ENCODE data around the gene POLR1B.

The POLR1B gene

GRCh38 chr2:112585400-112585799 is 43.1 kb downstream of the POLR1B start:
- H3K4me3 ChIP-seq (replicated peaks; ENCODE audit: low read depth, low read length) = peak overlapping the region; percentile 69
- DNase-seq (ENCODE audit: extremely low read depth, low read depth) = no peak
- TF ChIP-seq CTCF (IDR thresholded peaks at IDR 0.05; ENCODE audit: low read depth, low read length, missing control alignments) = no peak

GRCh38 chr2:112585873-112586464 is 43.7 kb downstream of the POLR1B start:
- no peak overlapping the region for H3K4me3 ChIP-seq (replicated peaks; ENCODE audit: low read depth, low read length)
- no peak for TF ChIP-seq CTCF (IDR thresholded peaks at IDR 0.05; ENCODE audit: low read depth, low read length, missing control alignments)

GRCh38 chr2:112588611-112589045 is 46.4 kb downstream of the POLR1B start:
- DNase-seq (ENCODE audit: extremely low read depth, low read depth) = no peak
- H3K4me3 ChIP-seq (replicated peaks; ENCODE audit: low read depth, low read length) = no peak overlapping the region
- TF ChIP-seq CTCF (IDR thresholded peaks at IDR 0.05; ENCODE audit: low read depth, low read length, missing control alignments) = no peak

More at GRCh38 chr2:112585873-112586464, 43.7 kb downstream of the POLR1B start:
- no peak for DNase-seq (ENCODE audit: extremely low read depth, low read depth)

- no peak for TF ChIP-seq CTCF (IDR thresholded peaks at IDR 0.05; ENCODE audit: low read depth, low read length, missing control alignments)
- DNase-seq (ENCODE audit: extremely low read depth, low read depth) = no peak
- H3K4me3 ChIP-seq (replicated peaks; ENCODE audit: low read depth, low read length) = no peak overlapping the region
Measured at GRCh38 chr2:112591413-112591812, 49.1 kb downstream of the POLR1B start.

- no peak for DNase-seq (ENCODE audit: extremely low read depth, low read depth)
- no peak for TF ChIP-seq CTCF (IDR thresholded peaks at IDR 0.05; ENCODE audit: low read depth, low read length, missing control alignments)
- H3K4me3 ChIP-seq (replicated peaks; ENCODE audit: low read depth, low read length) = no peak overlapping the region
Measured at GRCh38 chr2:112593736-112594135, 51.5 kb downstream of the POLR1B start.

- no peak for DNase-seq (ENCODE audit: extremely low read depth, low read depth)
- no peak for TF ChIP-seq CTCF (IDR thresholded peaks at IDR 0.05; ENCODE audit: low read depth, low read length, missing control alignments)
- H3K4me3 ChIP-seq (replicated peaks; ENCODE audit: low read depth, low read length) = no peak overlapping the region
Measured at GRCh38 chr2:112597537-112598322, 55.5 kb downstream of the POLR1B start.

All from HFF-Myc (cell line).